Measurements from ENCODE around the gene ABL1.

ABL1 gene

GRCh38 chr9:130923611-130924447 lies 88.8 kb downstream of the ABL1 start:
- Histone ChIP-seq H3K79me2 (ENCODE audit: insufficient read depth, low read depth) (no peaks in the 10 kb centered on the region), H3K4me2 (no peak overlapping the region), H3K9ac (no peak overlapping the region), H3K4me3 (IDR thresholded peaks at IDR 0.05; ENCODE audit: insufficient read depth, low read depth, low read length) (no peak overlapping the region), H3K27me3 (ENCODE audit: insufficient read depth, low read depth) (peaks cover 100% of the 10 kb centered on the region), H3K27ac (no peak overlapping the region), H3K36me3 (ENCODE audit: insufficient read depth) (no peaks in the 10 kb centered on the region), H2AFZ (ENCODE audit: low read depth) (no peak overlapping the region), H3K4me1 (ENCODE audit: low read depth, poor library complexity, severe bottlenecking) (no peaks in the 10 kb centered on the region), H4K20me1 (ENCODE audit: insufficient read depth) (no peaks in the 10 kb centered on the region)
- no peak for TF ChIP-seq CTCF (conservative IDR thresholded peaks at IDR 0.05; ENCODE audit: low read depth, low read length)

GRCh38 chr9:130924448-130924788 lies 89.4 kb downstream of the ABL1 start:
- no peaks in the 10 kb centered on the region for H4K20me1 ChIP-seq (ENCODE audit: insufficient read depth)
- H3K36me3 ChIP-seq (ENCODE audit: insufficient read depth) = no peaks in the 10 kb centered on the region
- no peak overlapping the region for H3K27ac ChIP-seq
- no peak for TF ChIP-seq CTCF (conservative IDR thresholded peaks at IDR 0.05; ENCODE audit: low read depth, low read length)
- no peaks in the 10 kb centered on the region for H3K4me1 ChIP-seq (ENCODE audit: low read depth, poor library complexity, severe bottlenecking)
- H3K27me3 ChIP-seq (ENCODE audit: insufficient read depth, low read depth) = peaks cover 100% of the 10 kb centered on the region
- H3K79me2 ChIP-seq (ENCODE audit: insufficient read depth, low read depth) = no peaks in the 10 kb centered on the region
- H3K9ac ChIP-seq = no peak overlapping the region
- no peak overlapping the region for H3K4me3 ChIP-seq (IDR thresholded peaks at IDR 0.05; ENCODE audit: insufficient read depth, low read depth, low read length)
- H2AFZ ChIP-seq (ENCODE audit: low read depth) = no peak overlapping the region
- no peak overlapping the region for H3K4me2 ChIP-seq

GRCh38 chr9:130925050-130925678 lies 90.1 kb downstream of the ABL1 start:
- H3K4me1 ChIP-seq (ENCODE audit: low read depth, poor library complexity, severe bottlenecking) = no peaks in the 10 kb centered on the region
- no peak overlapping the region for H3K4me3 ChIP-seq (IDR thresholded peaks at IDR 0.05; ENCODE audit: insufficient read depth, low read depth, low read length)
- no peaks in the 10 kb centered on the region for H4K20me1 ChIP-seq (ENCODE audit: insufficient read depth)
- TF ChIP-seq CTCF (conservative IDR thresholded peaks at IDR 0.05; ENCODE audit: low read depth, low read length) = no peak
- H2AFZ ChIP-seq (ENCODE audit: low read depth) = no peak overlapping the region
- no peak overlapping the region for H3K4me2 ChIP-seq
- H3K36me3 ChIP-seq (ENCODE audit: insufficient read depth) = no peaks in the 10 kb centered on the region
- H3K9ac ChIP-seq = no peak overlapping the region
- peaks cover 99% of the 10 kb centered on the region for H3K27me3 ChIP-seq (ENCODE audit: insufficient read depth, low read depth)
- no peak overlapping the region for H3K27ac ChIP-seq
- H3K79me2 ChIP-seq (ENCODE audit: insufficient read depth, low read depth) = no peaks in the 10 kb centered on the region

- Histone ChIP-seq H3K27ac (no peak overlapping the region), H3K27me3 (ENCODE audit: insufficient read depth, low read depth) (peaks cover 97% of the 10 kb centered on the region)
Measured at GRCh38 chr9:130927338-130927737, 92.3 kb downstream of the ABL1 start.

More at GRCh38 chr9:130927338-130927737, 92.3 kb downstream of the ABL1 start:
- Histone ChIP-seq H3K9ac (no peak overlapping the region), H2AFZ (ENCODE audit: low read depth) (no peak overlapping the region), H3K4me3 (IDR thresholded peaks at IDR 0.05; ENCODE audit: insufficient read depth, low read depth, low read length) (no peak overlapping the region), H4K20me1 (ENCODE audit: insufficient read depth) (no peaks in the 10 kb centered on the region), H3K36me3 (ENCODE audit: insufficient read depth) (no peaks in the 10 kb centered on the region), H3K4me2 (no peak overlapping the region), H3K79me2 (ENCODE audit: insufficient read depth, low read depth) (no peaks in the 10 kb centered on the region), H3K4me1 (ENCODE audit: low read depth, poor library complexity, severe bottlenecking) (peaks cover 5% of the 10 kb centered on the region)
- no peak for TF ChIP-seq CTCF (conservative IDR thresholded peaks at IDR 0.05; ENCODE audit: low read depth, low read length)
